Activated CD8-positive, alpha-beta memory T cell treated with anti-CD3 and anti-CD28 coated beads, Interleukin-2, amount 50 U/mL, for 24 hours (primary cell): ENCODE results near the gene DSC1.
"Not testable (repeated sequence)": the region's sequence is repeated elsewhere in the genome, so short reads cannot be mapped to it uniquely, and the experiment has no call there.

ENCODE experiments used
- DNase-seq: peaks from one replicate; pipeline ENCODE4 v3.0.0-alpha.2; 2020; ENCODE audit errors: extremely low read depth

The DSC1 gene

DNA sequence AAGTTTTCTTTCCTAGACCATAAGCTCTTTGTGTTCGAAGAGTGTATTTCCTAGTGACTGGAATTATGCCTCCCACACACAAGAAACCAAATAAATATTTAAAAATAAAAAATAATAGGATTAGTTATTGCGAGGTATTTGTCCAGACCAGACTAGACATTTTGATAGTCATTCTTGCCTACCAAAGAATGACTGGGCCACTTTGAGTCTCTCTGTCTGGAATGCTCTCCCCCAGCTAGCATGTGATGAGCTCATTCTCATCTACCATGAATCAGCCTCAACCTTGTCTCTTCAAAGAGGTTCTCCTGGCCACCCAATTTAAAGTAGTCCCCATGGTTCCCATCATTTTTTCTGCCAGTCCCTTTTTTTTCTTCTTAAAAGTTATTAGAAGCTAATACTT is 13.9 kb upstream of the DSC1 start:
- no peak for DNase-seq

DNA sequence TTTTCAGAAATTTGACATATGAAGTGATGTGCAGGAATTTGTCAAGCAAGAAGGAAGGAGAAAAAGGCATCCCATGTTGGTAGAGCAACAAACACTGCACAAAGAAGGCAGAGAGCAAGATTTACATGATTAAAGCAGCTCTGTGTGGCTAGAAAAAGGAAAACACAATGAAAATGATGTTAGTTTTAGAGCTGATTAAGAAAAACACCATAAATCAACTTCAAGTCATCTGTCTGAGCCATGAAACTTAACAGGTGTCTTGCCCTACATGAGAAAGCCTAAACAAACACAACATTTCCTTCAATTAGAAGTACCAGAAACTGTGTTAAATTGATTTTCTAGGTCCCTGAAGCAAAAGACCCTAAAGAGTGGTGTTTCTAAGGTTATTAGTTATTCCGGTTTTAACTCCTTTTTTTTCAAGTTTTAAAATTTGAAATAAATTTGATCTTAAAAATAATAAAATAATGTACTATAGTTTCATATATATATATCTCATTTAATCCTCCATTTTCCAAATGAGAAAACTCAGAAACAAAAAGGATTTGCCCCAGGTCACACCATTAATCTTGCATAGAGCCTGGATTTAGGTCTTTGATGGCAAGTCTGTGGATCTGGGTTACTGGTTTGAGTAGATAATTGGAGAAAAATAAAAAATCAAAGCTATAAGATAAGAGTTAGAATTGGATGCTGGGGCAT is 8.6 kb upstream of the DSC1 start:
- DNase-seq = no peak

DNA sequence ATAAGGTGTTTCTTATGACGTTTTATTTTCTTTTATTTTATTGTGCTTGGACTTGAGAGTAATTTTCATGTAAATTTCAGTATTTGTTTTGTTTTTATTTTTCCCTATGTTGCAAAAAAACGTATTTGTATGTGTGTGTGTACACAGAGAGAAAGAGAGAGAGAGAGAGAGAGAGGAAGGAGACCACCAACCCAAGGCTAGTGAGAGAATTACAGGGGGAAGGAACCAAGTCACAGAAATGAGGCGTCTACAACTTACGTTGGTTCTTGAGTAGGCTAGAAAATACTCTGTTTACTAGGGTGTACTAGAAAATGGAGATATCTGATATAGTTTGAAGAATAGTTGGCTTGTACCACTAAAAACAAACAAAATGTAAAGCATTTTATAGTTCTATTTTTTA is 7.7 kb upstream of the DSC1 start:
- DNase-seq = no peak

DNA sequence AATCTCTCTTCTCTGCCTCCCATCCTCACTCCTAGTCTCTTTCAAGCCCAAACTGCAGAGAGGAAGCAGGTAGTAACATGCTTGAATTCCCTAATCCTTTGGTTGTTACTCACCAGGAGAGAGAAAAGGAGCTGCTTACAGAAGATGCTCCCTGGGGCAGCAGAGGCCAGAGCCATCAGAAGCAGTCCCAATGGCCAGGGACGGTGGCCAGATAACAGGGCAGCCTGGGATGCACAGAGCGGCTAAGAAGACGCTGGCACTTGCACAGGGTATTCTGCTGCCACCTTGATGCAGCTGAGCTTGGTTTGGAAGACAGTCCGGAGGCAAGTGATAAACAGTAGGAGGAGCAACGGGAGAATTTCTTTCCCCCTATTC is 250 bp downstream of the DSC1 start:
- DNase-seq = no peak

DNA sequence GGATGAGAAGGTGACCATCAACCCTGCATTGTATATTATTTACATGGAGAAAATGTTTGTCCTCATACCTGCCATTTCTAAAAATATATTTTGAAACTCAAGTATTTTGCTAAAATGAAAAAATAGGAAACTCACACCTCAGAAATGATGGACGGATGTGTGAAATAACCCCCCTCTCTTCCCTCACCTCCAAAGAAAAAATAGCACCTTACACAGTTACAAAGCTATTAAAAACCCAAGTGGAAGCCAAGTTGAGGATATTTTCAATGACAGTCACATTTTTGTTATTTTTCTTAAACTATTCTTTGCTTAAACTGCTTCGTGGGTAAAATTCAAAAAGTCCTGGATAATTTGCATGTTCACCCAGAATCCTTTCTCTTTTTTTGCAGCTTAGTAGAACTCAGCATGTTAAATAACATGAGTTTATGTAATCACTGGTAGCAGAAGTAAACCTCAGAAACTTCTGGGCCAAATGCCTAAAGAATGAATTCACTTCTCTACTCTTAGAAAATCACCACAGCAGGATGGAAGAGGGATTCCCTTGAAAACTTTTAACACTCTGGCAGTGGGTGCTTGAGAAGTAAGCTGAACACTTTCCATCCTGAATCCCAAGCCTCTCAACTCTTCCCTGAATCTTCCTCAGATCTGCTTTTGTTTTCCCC is 768 bp downstream of the DSC1 start:
- no peak for DNase-seq

DNA sequence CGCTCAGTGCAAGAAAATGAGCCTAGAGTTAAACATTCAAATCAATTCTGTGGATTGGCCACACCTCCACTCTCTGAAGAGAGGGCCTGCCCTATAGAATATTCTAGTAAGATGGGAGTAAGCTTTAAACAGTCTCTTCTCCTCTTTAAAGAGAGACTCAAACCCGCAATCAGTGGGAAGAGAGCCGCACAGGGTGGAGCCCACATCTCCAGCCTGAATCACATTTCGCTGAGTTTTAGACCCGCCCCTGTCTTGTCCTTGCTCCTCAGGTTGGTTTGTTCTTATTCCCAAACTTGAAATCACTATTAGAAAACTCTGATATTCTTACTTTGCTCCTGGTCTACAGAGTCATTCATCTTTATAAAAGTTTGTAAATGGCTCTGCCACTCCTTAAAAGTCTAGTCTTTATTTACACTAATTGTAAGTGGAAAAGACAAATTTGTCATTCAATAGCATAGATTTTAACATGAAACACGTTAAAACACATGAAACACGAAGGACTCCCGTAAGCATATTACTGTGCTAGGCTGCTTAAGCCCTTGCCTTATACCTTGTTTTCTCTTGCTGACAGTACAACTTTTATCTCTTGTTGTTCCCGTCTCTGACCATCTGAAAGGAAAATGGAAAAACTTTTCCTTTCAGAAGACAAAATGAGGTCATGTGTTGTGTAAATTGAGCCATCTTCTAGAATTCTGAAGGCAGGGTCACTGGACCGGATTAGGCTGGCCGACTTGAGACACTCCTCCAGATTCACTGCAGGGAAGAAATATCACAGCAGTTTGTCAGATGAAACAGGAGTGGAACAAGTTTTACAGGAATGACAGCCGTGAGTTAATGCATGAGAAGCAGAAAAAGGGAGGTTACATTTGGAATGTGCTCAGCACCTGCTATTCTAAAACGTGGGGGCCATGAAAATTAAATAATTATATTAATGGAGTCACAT is 5.6 kb downstream of the DSC1 start:
- no peak for DNase-seq

DNA sequence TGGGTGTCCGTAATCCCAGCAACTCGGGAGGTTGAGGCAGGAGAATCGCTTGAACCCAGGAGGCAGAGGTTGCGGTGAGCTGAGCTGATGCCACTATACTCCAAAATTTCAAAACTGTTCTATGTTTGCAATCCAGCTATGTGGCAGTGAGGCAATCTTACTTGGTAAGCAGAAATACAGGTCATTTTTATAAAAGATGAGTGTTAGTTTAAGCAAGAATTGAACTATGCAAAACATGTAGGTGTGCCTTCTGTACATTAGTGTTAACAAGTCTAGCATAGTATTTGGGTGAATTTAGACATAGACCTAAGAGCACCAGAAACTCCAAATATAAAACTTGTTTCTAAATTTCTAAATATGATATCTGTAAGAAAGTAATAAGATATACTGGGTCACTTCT is 7.2 kb downstream of the DSC1 start:
- DNase-seq = no peak

DNA sequence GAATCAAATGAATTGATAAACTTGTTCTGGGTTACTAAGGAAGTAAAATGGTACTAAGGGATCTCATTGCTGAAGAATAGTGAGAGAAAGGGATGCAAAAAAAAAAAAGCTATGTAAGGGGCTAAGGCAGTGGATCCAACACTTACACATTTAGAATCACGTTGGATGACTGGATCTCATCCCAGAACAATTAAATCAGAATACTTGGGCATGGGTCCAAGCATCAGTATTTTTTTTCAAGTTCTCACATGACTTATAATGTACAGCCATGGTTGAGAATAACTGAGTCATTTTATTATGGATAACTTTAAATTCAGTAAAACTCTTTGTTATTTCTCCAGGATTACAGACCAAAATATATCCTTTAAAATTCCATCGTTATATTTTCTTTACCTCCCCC is 8.5 kb downstream of the DSC1 start:
- DNase-seq = no peak

DNA sequence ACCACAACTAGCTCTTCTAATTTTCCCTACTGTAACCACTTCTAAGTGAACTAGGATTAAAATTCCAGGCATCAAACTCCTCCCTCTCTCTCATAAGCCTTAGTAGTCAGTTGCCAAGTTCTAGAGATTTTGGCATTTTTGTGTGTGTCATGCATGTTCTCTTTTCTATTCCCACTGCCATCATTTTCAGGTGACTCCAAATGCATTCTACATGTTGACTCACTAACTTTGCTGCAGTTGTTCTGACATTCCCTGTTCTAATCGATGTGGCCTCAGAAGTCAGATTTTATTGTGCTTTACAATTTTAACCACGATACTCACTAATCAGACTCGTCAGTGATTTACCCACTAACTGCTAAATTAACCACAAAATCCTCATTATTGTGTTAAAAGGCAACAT is 13.3 kb downstream of the DSC1 start:
- no peak for DNase-seq

DNA sequence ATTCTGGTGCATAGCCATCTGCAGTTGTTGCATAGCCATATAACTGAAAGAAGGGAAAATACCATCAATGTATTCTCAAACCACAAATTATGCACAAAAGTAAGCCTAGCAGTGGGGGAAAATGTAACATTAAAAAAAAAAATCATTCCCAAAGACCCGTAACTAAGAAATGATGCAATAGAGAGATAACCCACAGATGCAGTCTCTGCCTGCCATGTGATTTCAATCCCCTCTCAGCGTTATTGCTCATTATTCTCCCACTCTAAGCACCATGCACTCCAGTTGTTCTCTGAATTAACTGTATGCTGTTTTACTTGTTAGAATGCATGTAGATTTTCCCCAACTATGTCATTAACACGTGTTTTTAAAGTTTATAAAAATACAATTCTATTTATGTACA is 14.1 kb downstream of the DSC1 start:
- no peak for DNase-seq

DNA sequence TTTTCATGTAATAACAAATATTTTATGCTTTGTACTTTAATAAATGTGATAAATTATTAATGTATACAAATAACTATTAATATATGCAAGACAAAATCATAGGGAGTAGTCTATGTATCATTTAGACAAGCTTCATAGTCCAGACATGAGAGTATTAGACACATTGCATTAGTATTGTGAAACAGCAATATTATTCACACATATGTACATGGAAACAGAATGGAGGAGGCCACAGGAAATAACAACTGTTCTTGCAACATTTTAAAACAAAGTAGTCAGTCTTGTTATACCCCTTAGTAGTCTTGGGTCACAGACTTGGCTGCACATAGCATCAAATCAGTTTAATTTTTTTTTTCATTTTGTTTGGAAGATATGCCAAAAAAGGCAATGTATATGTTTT is 15.8 kb downstream of the DSC1 start:
- DNase-seq = no peak

DNA sequence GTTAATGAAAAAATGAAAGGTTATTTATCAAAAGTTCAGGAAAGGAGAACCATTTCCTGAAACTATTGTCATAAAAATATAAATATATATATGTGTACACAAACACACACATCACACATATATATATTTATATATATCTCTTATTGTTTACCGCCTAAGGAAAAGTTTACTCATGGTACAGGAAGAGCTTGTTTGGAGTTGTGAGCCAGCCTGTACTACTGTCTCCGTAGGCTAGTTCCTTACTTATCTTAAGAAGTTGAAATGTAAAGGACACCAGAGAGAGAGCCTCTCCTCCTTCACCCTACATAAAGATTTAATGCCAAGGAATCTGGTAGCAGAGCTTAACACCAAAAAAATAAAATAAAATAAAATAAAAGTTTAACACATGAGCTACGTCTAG is 19.6 kb downstream of the DSC1 start:
- DNase-seq = no peak

DNA sequence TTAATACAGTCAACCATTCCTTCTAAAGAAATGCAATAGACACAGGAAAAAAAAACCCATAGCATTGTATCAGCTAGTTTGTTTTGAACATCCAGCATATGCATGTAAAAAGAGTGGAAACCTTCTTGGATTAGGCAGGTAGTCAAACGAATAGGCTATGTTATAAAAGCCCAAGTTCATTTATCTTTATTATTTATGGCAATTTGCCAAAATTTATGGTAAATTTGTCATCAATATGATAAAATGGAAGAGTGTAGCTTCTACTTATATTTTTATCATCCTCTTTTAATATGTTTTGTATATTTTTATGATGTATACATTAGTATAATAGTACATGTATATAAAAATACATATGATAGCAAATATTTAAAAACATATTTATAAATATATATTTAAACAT is 23.9 kb downstream of the DSC1 start:
- DNase-seq = no peak

DNA sequence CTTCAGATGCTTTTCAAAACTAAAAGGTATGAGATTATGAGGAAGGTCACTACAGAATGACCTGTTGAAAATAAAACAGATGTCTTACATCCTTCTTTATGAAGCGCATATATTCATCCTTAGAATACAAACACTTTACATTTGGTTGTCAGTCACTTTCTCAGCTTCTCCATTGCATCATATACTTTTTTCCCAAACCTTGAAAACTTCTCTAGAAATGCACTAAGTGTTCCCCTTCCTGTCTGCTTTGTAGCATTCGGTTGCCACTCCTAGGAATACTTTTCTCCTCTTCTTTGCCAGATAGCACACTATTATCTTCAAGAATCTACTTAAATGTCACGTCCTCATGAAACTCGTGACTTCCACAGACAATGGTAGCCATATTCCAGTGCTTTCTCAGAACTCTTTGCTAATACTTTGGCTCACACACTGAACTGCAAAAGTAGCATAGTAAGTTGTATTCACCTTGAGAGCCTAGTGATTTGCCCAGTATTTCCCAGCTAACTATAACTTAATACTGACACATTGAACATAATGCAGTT is 27.6 kb downstream of the DSC1 start:
- DNase-seq = no peak

DNA sequence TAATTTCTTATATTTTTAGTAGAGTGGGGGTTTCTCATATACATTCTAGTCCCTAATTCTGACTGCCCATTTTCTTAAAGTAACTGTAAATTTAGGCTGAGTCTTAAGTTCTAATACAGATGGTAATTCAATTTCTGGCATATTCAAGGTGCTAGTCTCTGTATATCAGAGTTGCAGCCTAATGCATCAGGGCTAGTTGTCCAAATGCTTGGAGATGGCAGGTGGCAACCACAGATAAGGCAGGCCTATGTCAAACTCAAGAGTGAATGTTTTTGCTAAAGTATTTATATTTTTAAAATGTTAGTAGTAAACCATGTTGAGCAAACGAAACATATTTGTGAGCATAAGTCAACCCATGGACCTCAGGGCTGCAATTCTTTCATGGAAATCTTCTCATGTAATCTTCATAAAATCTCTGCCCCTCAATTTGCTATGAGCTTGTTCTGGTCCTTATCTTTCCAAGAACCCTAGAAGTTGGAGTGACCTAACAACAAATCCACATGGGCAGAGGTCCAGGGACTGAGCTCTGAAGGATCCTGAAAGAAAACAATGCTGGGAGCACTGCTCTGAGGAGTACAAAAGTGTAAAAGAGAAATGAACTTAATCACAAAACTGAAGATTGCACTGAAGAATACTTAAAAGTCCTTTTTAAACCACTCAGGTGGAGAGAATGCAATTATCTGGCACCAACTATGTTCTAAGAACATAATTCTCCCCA is 33.1 kb downstream of the DSC1 start:
- no peak for DNase-seq

DNA sequence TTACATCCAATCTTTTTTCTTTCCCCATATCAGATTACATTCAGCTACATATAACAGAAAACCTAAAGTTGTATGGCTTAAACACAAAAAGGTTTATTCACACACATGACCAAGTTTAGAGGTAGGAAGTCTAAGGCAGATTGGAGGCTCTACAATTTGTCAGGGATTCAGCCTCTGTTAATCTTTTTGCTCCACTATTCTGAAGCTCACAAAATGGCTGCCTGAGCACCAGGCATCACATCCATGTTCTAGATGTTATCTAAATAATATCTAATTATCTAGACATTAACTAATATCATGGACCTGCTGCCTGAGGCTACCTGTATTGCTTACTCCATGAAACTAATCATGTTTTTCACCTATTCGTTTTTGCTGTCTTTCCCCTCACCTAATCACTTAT is 36.8 kb downstream of the DSC1 start:
- DNase-seq = no peak

DNA sequence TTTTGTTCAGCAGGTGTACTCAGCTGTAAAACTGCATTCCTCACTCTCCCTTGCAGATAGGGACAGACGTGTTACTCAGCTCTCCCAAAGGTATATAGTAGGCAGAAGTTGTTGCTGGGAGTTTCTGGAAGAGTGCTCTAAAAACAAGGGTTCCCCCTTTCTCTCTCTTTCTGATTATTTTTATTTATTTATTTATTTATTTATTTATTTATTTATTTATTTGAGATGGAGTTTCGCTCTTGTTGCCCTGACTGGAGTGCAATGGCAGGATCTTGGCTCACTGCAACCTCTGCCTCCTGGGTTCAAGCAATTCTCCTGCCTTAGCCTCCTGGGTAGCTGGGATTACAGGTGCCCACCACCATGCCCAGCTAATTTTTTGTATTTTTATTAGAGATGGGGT is 39.5 kb downstream of the DSC1 start:
- DNase-seq = not testable (repeated sequence)

DNA sequence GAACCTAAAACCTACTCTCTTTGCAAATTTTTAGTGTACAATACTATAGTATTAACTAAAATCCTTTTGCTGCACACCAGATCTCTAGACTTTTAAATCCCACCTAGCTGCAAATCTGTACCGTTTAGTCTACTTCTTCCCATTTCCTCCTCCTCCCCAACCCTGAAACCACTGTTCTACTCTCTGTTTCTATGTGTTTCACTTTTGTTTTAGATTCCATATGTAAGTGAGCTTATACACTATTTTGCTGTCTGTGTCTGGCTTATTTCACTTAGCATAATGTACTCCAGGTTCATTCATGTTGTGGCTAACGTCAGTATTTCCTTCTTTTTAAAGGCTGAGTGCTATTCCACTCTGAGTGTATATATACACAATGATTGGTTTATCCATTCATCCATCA is 42.1 kb downstream of the DSC1 start:
- DNase-seq = no peak

DNA sequence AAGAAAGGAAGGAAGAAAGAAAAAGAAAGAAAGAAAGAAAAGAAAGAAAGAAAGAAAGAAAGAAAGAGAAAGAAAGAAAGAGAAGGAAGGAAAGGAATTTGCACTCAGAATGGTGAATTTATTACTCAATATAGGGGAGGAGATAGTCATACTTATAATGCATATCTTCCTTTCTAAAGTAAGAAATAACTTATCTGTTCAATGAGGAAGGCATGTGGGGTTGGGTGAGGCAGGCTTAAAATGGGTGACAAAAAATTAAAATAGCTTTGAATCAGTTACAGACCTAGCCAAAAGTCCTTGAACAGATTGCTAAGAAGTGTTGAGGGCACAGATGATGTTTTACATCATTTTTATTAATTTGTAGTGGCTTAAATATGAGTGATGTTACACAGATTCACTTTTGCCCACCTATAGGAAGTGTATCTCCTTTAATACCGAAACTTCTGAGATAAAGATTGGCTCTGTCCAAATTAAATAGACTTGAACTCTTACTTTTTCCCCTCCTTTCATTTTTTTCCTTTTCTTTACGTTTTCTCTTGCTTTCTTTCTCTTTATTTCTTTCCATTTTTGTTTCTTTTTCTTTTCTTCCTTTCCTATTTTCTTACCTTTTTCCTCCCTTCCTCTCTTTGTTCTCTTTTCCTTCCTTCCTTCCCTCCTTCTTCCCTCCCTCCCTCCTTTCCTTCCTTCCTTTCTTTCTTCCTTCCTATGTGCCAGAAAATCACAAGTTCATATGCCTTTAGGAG is 45.6 kb downstream of the DSC1 start:
- DNase-seq = no peak

DNA sequence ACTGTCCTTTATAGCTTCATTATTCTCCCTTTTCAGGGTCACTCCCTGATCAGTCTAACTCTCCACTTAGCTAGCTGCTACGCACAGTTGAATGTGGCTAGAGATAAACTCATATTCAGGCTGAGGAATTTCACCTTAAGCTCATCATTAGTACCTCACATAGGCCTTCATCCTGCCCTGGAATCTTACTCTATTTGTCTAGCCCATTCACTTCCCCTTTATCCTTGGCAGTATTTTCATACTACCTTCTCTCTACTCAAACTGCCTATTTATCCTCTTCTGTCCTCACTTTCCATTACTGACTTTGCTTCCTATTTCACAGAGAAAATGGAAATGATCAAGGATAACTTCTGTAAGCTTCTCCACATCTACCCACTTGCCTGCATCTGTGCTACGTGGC is 49.9 kb downstream of the DSC1 start:
- no peak for DNase-seq

DNA sequence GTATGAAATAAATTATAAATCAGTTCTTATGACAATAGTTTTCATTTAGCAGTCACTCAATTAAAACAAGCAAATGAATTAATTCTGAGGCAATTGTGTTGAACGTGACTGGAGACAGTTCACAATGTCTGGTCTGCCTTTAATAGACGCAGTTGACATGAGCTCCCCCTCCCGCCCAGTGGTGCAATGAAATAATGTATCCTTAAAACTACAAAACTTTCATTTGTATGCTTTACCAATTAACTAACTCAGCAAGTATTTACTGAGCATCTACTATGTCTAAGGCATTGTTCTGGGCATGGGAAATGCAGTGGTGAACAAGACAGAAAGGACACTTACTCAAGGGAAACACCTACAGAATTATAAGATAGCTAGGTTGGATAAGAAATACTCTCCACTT is 56.9 kb downstream of the DSC1 start:
- DNase-seq = no peak
